ENCODE results near the gene NID2. TPM values are rescaled to one million over a fixed set of nuclear protein-coding genes. Genes with fewer than 3 reads are reported as not detected.

NID2 gene
- total and polyA plus RNA-seq, 10 of the 15 experiments (the other 5 are each of a cell fraction or from before 2014, with no cell fraction given): 0.04 to 0.49 (median 0.23) TPM; not detected in 3

DNA sequence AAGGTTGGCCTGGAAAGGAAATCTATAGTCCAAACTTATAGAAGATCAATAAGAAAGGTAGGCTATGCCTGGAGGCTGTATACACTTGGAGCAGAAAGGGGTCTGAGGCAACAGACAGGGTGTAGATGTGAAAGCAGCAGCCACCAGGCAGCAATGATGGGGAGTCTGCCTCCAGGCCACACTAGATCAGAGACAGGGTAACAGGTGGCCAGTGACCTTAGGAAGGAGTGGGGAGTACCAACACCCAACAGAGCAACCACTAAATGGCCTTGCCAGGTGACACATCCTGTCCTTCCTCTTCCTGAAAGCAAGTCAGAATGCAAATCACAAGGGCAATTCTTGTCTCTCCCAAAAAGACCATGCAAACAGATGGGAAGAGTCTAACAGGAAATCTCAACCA, 46.4 kb upstream of the NID2 start:
- ChIA-PET POLR2A (no interaction called here), CTCF (no interaction called here), SMC1A (ENCODE audit: uncharacterized antibody, unreplicated experiment) (no interaction called here), RAD21 (ENCODE audit: unreplicated experiment) (no interaction called here)
- TF ChIP-seq NR2C2 (IDR thresholded peaks at IDR 0.05; ENCODE audit: borderline replicate concordance, control insufficient read depth, insufficient read length, low read depth): no peak
- no peak for TF ChIP-seq RCOR1 (conservative IDR thresholded peaks at IDR 0.05; ENCODE audit: low read depth, low read length)
- TF ChIP-seq KLF5 (IDR thresholded peaks at IDR 0.05; ENCODE audit: partially characterized antibody): no peak
- TF ChIP-seq, protein P1, sequence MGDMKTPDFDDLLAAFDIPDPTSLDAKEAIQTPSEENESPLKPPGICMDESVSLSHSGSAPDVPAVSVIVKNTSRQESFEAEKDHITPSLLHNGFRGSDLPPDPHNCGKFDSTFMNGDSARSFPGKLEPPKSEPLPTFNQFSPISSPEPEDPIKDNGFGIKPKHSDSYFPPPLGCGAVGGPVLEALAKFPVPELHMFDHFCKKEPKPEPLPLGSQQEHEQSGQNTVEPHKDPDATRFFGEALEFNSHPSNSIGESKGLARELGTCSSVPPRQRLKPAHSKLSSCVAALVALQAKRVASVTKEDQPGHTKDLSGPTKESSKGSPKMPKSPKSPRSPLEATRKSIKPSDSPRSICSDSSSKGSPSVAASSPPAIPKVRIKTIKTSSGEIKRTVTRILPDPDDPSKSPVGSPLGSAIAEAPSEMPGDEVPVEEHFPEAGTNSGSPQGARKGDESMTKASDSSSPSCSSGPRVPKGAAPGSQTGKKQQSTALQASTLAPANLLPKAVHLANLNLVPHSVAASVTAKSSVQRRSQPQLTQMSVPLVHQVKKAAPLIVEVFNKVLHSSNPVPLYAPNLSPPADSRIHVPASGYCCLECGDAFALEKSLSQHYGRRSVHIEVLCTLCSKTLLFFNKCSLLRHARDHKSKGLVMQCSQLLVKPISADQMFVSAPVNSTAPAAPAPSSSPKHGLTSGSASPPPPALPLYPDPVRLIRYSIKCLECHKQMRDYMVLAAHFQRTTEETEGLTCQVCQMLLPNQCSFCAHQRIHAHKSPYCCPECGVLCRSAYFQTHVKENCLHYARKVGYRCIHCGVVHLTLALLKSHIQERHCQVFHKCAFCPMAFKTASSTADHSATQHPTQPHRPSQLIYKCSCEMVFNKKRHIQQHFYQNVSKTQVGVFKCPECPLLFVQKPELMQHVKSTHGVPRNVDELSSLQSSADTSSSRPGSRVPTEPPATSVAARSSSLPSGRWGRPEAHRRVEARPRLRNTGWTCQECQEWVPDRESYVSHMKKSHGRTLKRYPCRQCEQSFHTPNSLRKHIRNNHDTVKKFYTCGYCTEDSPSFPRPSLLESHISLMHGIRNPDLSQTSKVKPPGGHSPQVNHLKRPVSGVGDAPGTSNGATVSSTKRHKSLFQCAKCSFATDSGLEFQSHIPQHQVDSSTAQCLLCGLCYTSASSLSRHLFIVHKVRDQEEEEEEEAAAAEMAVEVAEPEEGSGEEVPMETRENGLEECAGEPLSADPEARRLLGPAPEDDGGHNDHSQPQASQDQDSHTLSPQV (IDR thresholded peaks at IDR 0.05): no peak
- TF ChIP-seq YY1 (IDR thresholded peaks at IDR 0.05; ENCODE audit: low read depth, low read length): no peak
- TF ChIP-seq, protein P2, sequence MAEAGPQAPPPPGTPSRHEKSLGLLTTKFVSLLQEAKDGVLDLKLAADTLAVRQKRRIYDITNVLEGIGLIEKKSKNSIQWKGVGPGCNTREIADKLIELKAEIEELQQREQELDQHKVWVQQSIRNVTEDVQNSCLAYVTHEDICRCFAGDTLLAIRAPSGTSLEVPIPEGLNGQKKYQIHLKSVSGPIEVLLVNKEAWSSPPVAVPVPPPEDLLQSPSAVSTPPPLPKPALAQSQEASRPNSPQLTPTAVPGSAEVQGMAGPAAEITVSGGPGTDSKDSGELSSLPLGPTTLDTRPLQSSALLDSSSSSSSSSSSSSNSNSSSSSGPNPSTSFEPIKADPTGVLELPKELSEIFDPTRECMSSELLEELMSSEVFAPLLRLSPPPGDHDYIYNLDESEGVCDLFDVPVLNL (IDR thresholded peaks at IDR 0.05; ENCODE audit: low read depth, low read length): no peak
- TF ChIP-seq SMC3 (IDR thresholded peaks at IDR 0.05; ENCODE audit: borderline replicate concordance, low read length): no peak
- TF ChIP-seq JUNB (IDR thresholded peaks at IDR 0.05): no peak
- no peak for FAIRE-seq
- Histone ChIP-seq H3K4me3 (no peak overlapping the region), H3K9me3 (replicated peaks; ENCODE audit: control insufficient read depth, insufficient read depth, low read length) (no peaks in the 10 kb centered on the region), H2AFZ (ENCODE audit: control insufficient read depth, low read depth, low read length) (no peak overlapping the region), H3K79me2 (ENCODE audit: control insufficient read depth, insufficient read depth, low read length) (no peaks in the 10 kb centered on the region), H3K4me1 (ENCODE audit: control insufficient read depth, insufficient read depth, low read length) (no peaks in the 10 kb centered on the region), H4K20me1 (ENCODE audit: control insufficient read depth, insufficient read depth) (no peaks in the 10 kb centered on the region), H3K9ac (ENCODE audit: control insufficient read depth, insufficient read depth, low read length) (no peak overlapping the region), H3K36me3 (ENCODE audit: control insufficient read depth in 2 of 2, insufficient read depth in 2 of 2, low read length in 1 of 2) (no peaks in the 10 kb centered on the region), H3K27ac (ENCODE audit: control insufficient read depth, insufficient read depth) (no peak overlapping the region), H3K4me2 (ENCODE audit: control insufficient read depth, insufficient read depth) (no peak overlapping the region), H3K27me3 (replicated peaks in 1 of 2; ENCODE audit: control insufficient read depth in 2 of 2, insufficient read depth in 2 of 2, low read length in 1 of 2) (no peaks in the 10 kb centered on the region)
- in situ Hi-C loops (cut with MboI): no loop called here
- intact Hi-C loops (cut with micrococcal nuclease; ENCODE audit: unreplicated experiment): no loop called here
- BruUV-seq (replicated peaks): no TSS peak
- no peak for ATAC-seq
- DNase-seq (ENCODE audit: low read depth, low spot score): no peak

Measured in GM12878 (cell line).